Breast epithelium (tissue), 3 donors: ENCODE data around the gene GRHL1.

Experiments
- POLR2A ChIP-seq: fragments of 450-650 bp; IDR thresholded peaks from one replicate; pipeline ENCODE4 v1.6.1; 2016; ENCODE audit warnings: antibody characterized with exemption, mild to moderate bottlenecking, moderate library complexity
- TF ChIP-seq, protein P1 (sequence below), 3 donors: fragments of 450-650 bp; IDR thresholded peaks; one replicate each; pipeline ENCODE4 v1.5.1; 2016 to 2017; ENCODE audit warnings: antibody characterized with exemption in 3 of 3, mild to moderate bottlenecking in 3 of 3, moderate library complexity in 3 of 3

DNA sequence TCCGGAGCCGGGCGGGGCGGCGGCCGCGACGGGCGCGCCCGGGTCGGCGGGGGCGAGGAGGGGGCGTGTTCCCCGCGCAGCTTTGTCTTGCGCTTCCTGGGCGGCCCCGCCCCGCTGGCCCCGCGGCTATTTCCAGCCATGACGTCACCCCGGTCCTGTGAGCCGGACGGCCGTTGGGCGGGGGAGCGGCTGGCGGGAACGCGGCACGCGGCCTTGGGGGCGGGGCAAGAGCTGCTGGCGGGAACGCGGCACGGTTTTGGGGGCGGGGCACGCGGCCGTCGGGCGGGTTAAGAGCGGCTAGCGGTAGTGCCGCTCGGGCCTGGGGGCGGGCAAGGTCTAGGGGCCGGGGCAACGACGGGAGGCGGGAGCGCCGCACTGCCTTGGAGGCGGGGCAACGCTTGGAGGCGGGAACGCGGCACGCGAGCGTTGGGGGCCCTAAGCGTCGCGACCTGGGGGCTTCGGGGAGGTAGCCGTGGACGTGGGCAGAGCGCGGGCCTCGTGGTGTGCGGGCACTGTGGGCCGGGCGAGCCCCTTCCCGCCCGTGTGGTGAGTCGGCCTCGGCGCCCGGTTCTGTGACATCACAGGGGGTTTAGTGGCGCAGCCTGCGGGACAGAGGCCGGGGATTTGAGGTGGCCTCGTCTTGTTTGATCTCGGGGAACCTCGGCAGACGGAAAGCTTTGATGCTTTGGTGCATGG, 92.6 kb downstream of the GRHL1 start:
- peak; percentile 39 for TF ChIP-seq POLR2A
- TF ChIP-seq, protein P1, sequence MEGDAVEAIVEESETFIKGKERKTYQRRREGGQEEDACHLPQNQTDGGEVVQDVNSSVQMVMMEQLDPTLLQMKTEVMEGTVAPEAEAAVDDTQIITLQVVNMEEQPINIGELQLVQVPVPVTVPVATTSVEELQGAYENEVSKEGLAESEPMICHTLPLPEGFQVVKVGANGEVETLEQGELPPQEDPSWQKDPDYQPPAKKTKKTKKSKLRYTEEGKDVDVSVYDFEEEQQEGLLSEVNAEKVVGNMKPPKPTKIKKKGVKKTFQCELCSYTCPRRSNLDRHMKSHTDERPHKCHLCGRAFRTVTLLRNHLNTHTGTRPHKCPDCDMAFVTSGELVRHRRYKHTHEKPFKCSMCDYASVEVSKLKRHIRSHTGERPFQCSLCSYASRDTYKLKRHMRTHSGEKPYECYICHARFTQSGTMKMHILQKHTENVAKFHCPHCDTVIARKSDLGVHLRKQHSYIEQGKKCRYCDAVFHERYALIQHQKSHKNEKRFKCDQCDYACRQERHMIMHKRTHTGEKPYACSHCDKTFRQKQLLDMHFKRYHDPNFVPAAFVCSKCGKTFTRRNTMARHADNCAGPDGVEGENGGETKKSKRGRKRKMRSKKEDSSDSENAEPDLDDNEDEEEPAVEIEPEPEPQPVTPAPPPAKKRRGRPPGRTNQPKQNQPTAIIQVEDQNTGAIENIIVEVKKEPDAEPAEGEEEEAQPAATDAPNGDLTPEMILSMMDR (IDR thresholded peaks at IDR 0.05) = no peak
